ENCODE data around the gene NAV3.

NAV3 gene

DNA sequence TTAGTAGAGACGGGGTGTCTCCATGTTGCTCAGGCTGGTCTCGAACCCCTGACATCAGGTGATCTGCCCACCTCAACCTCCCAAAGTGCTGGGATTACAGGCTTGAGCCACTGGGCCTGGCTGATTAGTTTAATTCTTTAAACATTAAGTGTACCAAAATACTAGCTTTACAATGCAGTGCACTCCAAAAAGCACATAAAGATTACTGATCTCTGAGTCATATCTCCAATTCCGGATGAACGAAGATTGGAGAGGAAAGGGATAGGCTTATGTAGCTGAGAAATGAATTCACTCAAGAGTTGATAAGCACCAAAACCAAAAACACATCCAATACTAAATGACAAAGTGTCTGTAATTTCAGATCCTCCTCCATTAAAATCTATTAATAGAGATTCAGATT is 15.1 kb downstream of the NAV3 start:
- Histone ChIP-seq H3K27ac (no peak overlapping the region), H3K27me3 (no peaks in the 10 kb centered on the region), H3K36me3 (no peaks in the 10 kb centered on the region), H3K4me3 (no peak overlapping the region), H3K9me3 (no peaks in the 10 kb centered on the region), H3K4me1 (peaks cover 0 to 27% (median 8%) of the 10 kb centered on the region in 4 donors)
- intact Hi-C loops (cut with DNase I; ENCODE audit: low total_unique reads) = no loop called here
- DNase-seq = no peak
- TF ChIP-seq, protein P1, sequence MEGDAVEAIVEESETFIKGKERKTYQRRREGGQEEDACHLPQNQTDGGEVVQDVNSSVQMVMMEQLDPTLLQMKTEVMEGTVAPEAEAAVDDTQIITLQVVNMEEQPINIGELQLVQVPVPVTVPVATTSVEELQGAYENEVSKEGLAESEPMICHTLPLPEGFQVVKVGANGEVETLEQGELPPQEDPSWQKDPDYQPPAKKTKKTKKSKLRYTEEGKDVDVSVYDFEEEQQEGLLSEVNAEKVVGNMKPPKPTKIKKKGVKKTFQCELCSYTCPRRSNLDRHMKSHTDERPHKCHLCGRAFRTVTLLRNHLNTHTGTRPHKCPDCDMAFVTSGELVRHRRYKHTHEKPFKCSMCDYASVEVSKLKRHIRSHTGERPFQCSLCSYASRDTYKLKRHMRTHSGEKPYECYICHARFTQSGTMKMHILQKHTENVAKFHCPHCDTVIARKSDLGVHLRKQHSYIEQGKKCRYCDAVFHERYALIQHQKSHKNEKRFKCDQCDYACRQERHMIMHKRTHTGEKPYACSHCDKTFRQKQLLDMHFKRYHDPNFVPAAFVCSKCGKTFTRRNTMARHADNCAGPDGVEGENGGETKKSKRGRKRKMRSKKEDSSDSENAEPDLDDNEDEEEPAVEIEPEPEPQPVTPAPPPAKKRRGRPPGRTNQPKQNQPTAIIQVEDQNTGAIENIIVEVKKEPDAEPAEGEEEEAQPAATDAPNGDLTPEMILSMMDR (IDR thresholded peaks at IDR 0.05) = no peak

DNA sequence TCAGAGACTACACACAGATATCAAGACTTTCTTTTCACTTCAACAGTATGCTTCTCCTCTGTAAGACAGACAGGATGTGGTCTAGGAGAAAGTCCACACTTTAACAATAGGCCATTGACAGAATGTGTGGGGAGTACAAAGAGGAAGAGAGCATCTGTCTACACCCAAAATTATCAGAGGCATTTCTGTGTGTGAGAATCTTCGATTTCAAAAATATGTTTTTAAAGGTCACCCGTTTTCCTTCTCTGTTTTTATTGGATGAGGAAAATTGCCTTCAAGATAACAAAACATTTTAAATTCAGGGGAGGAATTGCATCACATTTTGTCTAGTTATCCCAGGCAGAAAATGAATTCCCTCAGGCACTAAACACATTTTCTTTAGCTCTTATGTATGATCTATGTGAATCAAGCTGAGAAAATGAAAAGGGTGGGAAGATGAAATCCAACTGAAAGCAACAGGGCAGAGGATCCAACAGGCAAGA is 16.4 kb downstream of the NAV3 start:
- intact Hi-C loops (cut with DNase I; ENCODE audit: low total_unique reads) = no loop called here
- no peaks in the 10 kb centered on the region for H3K27me3 ChIP-seq
- no peak overlapping the region for H3K4me3 ChIP-seq
- H3K4me1 ChIP-seq = peaks cover 0 to 27% (median 8%) of the 10 kb centered on the region in 4 donors
- TF ChIP-seq, protein P1 (IDR thresholded peaks at IDR 0.05) = no peak
- DNase-seq = no peak
- H3K27ac ChIP-seq = peak overlapping the region in 1 of 2 donors; percentile 13
- no peaks in the 10 kb centered on the region for H3K36me3 ChIP-seq
- H3K9me3 ChIP-seq = no peaks in the 10 kb centered on the region

DNA sequence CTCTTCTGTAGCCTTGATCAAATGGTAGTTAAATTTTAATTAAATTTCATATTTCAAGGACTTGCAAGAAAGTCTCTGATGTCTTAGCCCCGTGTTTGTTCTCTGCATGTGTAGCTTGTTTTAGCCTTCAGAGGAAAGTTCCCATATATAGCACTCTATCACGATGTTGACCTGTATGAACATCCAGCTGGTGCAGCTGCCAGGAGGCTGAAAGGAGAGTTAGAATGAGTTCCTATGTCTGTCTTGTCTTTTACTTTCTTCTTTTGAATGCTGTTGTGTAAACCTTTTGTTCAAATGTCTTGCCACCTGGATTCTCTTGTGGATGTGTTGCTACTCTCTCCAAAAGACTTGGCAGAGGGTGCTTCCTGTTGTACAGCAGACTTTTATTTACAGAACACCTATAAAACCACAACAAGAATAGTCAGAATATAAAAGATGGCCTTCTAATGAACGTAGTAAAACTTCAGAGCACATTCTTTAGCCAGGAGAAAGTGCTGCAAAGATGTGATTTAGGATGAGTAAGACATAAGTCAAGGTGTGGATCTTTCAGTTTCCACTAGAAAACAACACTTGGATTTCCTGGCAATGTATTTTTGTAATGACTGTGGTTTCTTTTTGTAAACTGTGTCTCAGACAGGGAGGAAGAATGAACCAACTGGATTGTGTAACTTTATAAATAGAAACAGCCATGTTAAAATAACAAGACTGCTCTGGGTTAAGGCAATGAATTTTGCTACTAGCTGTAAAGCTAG is 17.2 kb downstream of the NAV3 start:
- intact Hi-C loops (cut with DNase I; ENCODE audit: low total_unique reads) = no loop called here
- Histone ChIP-seq H3K27ac (peak overlapping the region; percentile 13 to 24), H3K4me1 (peaks cover 0 to 27% (median 8%) of the 10 kb centered on the region in 4 donors), H3K4me3 (no peak overlapping the region), H3K36me3 (no peaks in the 10 kb centered on the region), H3K9me3 (no peaks in the 10 kb centered on the region), H3K27me3 (no peaks in the 10 kb centered on the region)
- TF ChIP-seq, protein P1 (IDR thresholded peaks at IDR 0.05) = no peak
- no peak for DNase-seq

DNA sequence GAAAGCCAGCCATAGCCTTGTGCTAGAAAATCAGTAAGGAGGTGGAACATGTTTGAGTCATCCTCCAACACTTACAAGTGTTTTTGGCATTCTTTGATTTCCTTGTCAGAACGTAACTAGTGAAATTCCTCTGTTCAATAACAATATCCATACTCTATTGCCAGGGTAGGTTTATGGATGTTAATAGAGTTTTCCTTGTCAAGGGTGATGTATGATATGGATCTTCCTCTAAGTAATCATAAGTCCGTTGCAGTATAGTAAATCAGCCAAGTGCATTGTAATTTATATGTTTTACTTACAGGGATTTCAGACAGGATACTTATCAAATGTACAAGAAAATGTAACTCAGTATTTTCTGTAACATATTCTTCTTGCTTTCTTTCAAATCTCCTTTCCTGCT is 19.4 kb downstream of the NAV3 start:
- Histone ChIP-seq H3K27me3 (no peaks in the 10 kb centered on the region), H3K9me3 (no peaks in the 10 kb centered on the region), H3K4me1 (peaks cover 0 to 27% (median 8%) of the 10 kb centered on the region in 4 donors), H3K4me3 (no peak overlapping the region), H3K36me3 (no peaks in the 10 kb centered on the region), H3K27ac (no peak overlapping the region)
- TF ChIP-seq, protein P1 (IDR thresholded peaks at IDR 0.05) = no peak
- no peak for DNase-seq
- intact Hi-C loops (cut with DNase I; ENCODE audit: low total_unique reads) = no loop called here

DNA sequence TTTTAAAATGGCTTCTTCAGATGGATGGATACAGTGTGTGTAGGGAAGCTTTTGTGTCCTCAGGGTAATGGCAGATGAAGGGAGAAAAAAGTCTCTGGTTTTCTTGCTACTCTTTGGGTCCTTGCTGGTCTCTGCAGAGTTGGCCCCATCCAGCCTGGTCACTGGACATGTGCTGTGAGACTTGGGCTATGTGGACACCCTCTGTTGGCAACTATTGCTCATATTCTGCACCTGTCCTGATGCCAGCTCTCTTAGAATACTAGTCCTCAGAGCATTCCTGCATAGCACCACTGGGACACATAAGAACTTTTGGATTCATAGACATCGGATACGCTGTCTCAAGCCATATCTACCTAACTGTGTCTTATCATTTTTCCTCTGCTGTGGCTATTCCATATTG is 20.0 kb downstream of the NAV3 start:
- Histone ChIP-seq H3K27ac (no peak overlapping the region), H3K4me1 (peaks cover 0 to 25% (median 8%) of the 10 kb centered on the region in 4 donors), H3K4me3 (no peak overlapping the region), H3K27me3 (no peaks in the 10 kb centered on the region), H3K36me3 (no peaks in the 10 kb centered on the region), H3K9me3 (no peaks in the 10 kb centered on the region)
- TF ChIP-seq, protein P1 (IDR thresholded peaks at IDR 0.05) = no peak
- intact Hi-C loops (cut with DNase I; ENCODE audit: low total_unique reads) = no loop called here
- DNase-seq = no peak
